ENCODE data around the gene IFITM10. TPM values are rescaled to one million over a fixed set of nuclear protein-coding genes. Genes with fewer than 3 reads are reported as not detected.

The IFITM10 gene
- polyA plus RNA-seq, 4 donors: 0.32 to 0.54 (median 0.43) TPM; not detected in 1

GRCh38 chr11:1746956-1747752 lies 3.2 kb downstream of the IFITM10 start:
- FAIRE-seq: no peak

GRCh38 chr11:1746511-1746931 lies 3.9 kb downstream of the IFITM10 start:
- Histone ChIP-seq H3K4me1 (ENCODE audit: control insufficient read depth in 3 of 3, insufficient read depth in 2 of 3, low read depth in 1 of 3, low read length in 2 of 3) (no peaks in the 10 kb centered on the region), H3K36me3 (ENCODE audit: control insufficient read depth in 3 of 3, insufficient read depth in 2 of 3, low read depth in 1 of 3, low read length in 3 of 3) (peaks cover 0 to 2% (median 0%) of the 10 kb centered on the region in 3 donors), H3K27me3 (ENCODE audit: control insufficient read depth in 3 of 3, insufficient read depth in 3 of 3, low read length in 3 of 3) (peaks cover 0 to 51% (median 9%) of the 10 kb centered on the region in 3 donors), H3K27ac (ENCODE audit: low read depth in 1 of 3, low read length in 2 of 3) (no peak overlapping the region), H3K9me3 (ENCODE audit: control insufficient read depth in 2 of 2, insufficient read depth in 1 of 2, low read depth in 1 of 2, low read length in 1 of 2) (no peaks in the 10 kb centered on the region), H3K4me3 (ENCODE audit: low read depth in 1 of 3, low read length in 3 of 3) (no peak overlapping the region)
- FAIRE-seq: no peak
- no peak for DNase-seq
- 83 to 91% (median 91%) methylated on average over 22 of the region's 22 CpGs for whole genome bisulfite sequencing, 3 donors

More at GRCh38 chr11:1746956-1747752, 3.2 kb downstream of the IFITM10 start:
- H3K27ac ChIP-seq (ENCODE audit: low read depth in 1 of 3, low read length in 2 of 3): no peak overlapping the region
- H3K9me3 ChIP-seq (ENCODE audit: control insufficient read depth in 2 of 2, insufficient read depth in 1 of 2, low read depth in 1 of 2, low read length in 1 of 2): no peaks in the 10 kb centered on the region
- no peaks in the 10 kb centered on the region for H3K4me1 ChIP-seq (ENCODE audit: control insufficient read depth in 3 of 3, insufficient read depth in 2 of 3, low read depth in 1 of 3, low read length in 2 of 3)
- peaks cover 0 to 48% (median 9%) of the 10 kb centered on the region in 3 donors for H3K27me3 ChIP-seq (ENCODE audit: control insufficient read depth in 3 of 3, insufficient read depth in 3 of 3, low read length in 3 of 3)
- peaks cover 0 to 7% (median 0%) of the 10 kb centered on the region in 3 donors for H3K36me3 ChIP-seq (ENCODE audit: control insufficient read depth in 3 of 3, insufficient read depth in 2 of 3, low read depth in 1 of 3, low read length in 3 of 3)
- no peak for DNase-seq
- H3K4me3 ChIP-seq (ENCODE audit: low read depth in 1 of 3, low read length in 3 of 3): no peak overlapping the region
- 85 to 93% (median 91%) methylated on average over 19 to 21 of the region's 21 CpGs for WGBS, 3 donors

GRCh38 chr11:1745701-1746320 lies 4.6 kb downstream of the IFITM10 start:
- Histone ChIP-seq H3K4me1 (ENCODE audit: control insufficient read depth in 3 of 3, insufficient read depth in 2 of 3, low read depth in 1 of 3, low read length in 2 of 3) (no peaks in the 10 kb centered on the region), H3K9me3 (ENCODE audit: control insufficient read depth in 2 of 2, insufficient read depth in 1 of 2, low read depth in 1 of 2, low read length in 1 of 2) (no peaks in the 10 kb centered on the region), H3K27ac (ENCODE audit: low read depth in 1 of 3, low read length in 2 of 3) (no peak overlapping the region), H3K36me3 (ENCODE audit: control insufficient read depth in 3 of 3, insufficient read depth in 2 of 3, low read depth in 1 of 3, low read length in 3 of 3) (no peaks in the 10 kb centered on the region), H3K27me3 (ENCODE audit: control insufficient read depth in 3 of 3, insufficient read depth in 3 of 3, low read length in 3 of 3) (peaks cover 0 to 55% (median 9%) of the 10 kb centered on the region in 3 donors), H3K4me3 (ENCODE audit: low read depth in 1 of 3, low read length in 3 of 3) (no peak overlapping the region)
- 92 to 94% (median 93%) methylated on average over 14 of the region's 14 CpGs for WGBS, 3 donors
- no peak for DNase-seq
- FAIRE-seq: no peak

- H3K9me3 ChIP-seq (ENCODE audit: control insufficient read depth in 2 of 2, insufficient read depth in 1 of 2, low read depth in 1 of 2, low read length in 1 of 2): no peaks in the 10 kb centered on the region
- FAIRE-seq (no peak), DNase-seq (no peak)
- no peaks in the 10 kb centered on the region for H3K36me3 ChIP-seq (ENCODE audit: control insufficient read depth in 3 of 3, insufficient read depth in 2 of 3, low read depth in 1 of 3, low read length in 3 of 3)
- 71 to 79% (median 78%) methylated on average over 16 to 18 of the region's 18 CpGs for WGBS, 3 donors
- no peaks in the 10 kb centered on the region for H3K4me1 ChIP-seq (ENCODE audit: control insufficient read depth in 3 of 3, insufficient read depth in 2 of 3, low read depth in 1 of 3, low read length in 2 of 3)
- peaks cover 0 to 48% (median 9%) of the 10 kb centered on the region in 3 donors for H3K27me3 ChIP-seq (ENCODE audit: control insufficient read depth in 3 of 3, insufficient read depth in 3 of 3, low read length in 3 of 3)
- no peak overlapping the region for H3K4me3 ChIP-seq (ENCODE audit: low read depth in 1 of 3, low read length in 3 of 3)
- no peak overlapping the region for H3K27ac ChIP-seq (ENCODE audit: low read depth in 1 of 3, low read length in 2 of 3)
Measured at GRCh38 chr11:1744891-1745700, 5.3 kb downstream of the IFITM10 start.

- Histone ChIP-seq H3K27me3 (ENCODE audit: control insufficient read depth in 3 of 3, insufficient read depth in 3 of 3, low read length in 3 of 3) (peaks cover 0 to 45% (median 8%) of the 10 kb centered on the region in 3 donors), H3K36me3 (ENCODE audit: control insufficient read depth in 3 of 3, insufficient read depth in 2 of 3, low read depth in 1 of 3, low read length in 3 of 3) (no peaks in the 10 kb centered on the region), H3K4me1 (ENCODE audit: control insufficient read depth in 3 of 3, insufficient read depth in 2 of 3, low read depth in 1 of 3, low read length in 2 of 3) (no peaks in the 10 kb centered on the region), H3K9me3 (ENCODE audit: control insufficient read depth in 2 of 2, insufficient read depth in 1 of 2, low read depth in 1 of 2, low read length in 1 of 2) (no peaks in the 10 kb centered on the region), H3K4me3 (ENCODE audit: low read depth in 1 of 3, low read length in 3 of 3) (no peak overlapping the region), H3K27ac (ENCODE audit: low read depth in 1 of 3, low read length in 2 of 3) (no peak overlapping the region)
- WGBS, 3 donors: 66 to 74% (median 69%) methylated on average over 23 of the region's 23 CpGs
- no peak for DNase-seq
- no peak for FAIRE-seq
Measured at GRCh38 chr11:1744137-1744886, 6.1 kb downstream of the IFITM10 start.

GRCh38 chr11:1743585-1744136 lies 6.7 kb downstream of the IFITM10 start:
- DNase-seq: no peak
- Histone ChIP-seq H3K36me3 (ENCODE audit: control insufficient read depth in 3 of 3, insufficient read depth in 2 of 3, low read depth in 1 of 3, low read length in 3 of 3) (no peaks in the 10 kb centered on the region), H3K4me3 (ENCODE audit: low read depth in 1 of 3, low read length in 3 of 3) (no peak overlapping the region), H3K4me1 (ENCODE audit: control insufficient read depth in 3 of 3, insufficient read depth in 2 of 3, low read depth in 1 of 3, low read length in 2 of 3) (no peaks in the 10 kb centered on the region), H3K9me3 (ENCODE audit: control insufficient read depth in 2 of 2, insufficient read depth in 1 of 2, low read depth in 1 of 2, low read length in 1 of 2) (no peaks in the 10 kb centered on the region), H3K27ac (ENCODE audit: low read depth in 1 of 3, low read length in 2 of 3) (no peak overlapping the region), H3K27me3 (ENCODE audit: control insufficient read depth in 3 of 3, insufficient read depth in 3 of 3, low read length in 3 of 3) (peaks cover 0 to 41% (median 3%) of the 10 kb centered on the region in 3 donors)
- FAIRE-seq: no peak
- 74 to 83% (median 75%) methylated on average over 10 of the region's 10 CpGs for whole genome bisulfite sequencing, 3 donors

GRCh38 chr11:1742869-1743584 lies 7.4 kb downstream of the IFITM10 start:
- Histone ChIP-seq H3K4me3 (ENCODE audit: low read depth in 1 of 3, low read length in 3 of 3) (no peak overlapping the region), H3K27me3 (ENCODE audit: control insufficient read depth in 3 of 3, insufficient read depth in 3 of 3, low read length in 3 of 3) (peaks cover 0 to 37% (median 0%) of the 10 kb centered on the region in 3 donors), H3K27ac (ENCODE audit: low read depth in 1 of 3, low read length in 2 of 3) (no peak overlapping the region), H3K36me3 (ENCODE audit: control insufficient read depth in 3 of 3, insufficient read depth in 2 of 3, low read depth in 1 of 3, low read length in 3 of 3) (no peaks in the 10 kb centered on the region), H3K4me1 (ENCODE audit: control insufficient read depth in 3 of 3, insufficient read depth in 2 of 3, low read depth in 1 of 3, low read length in 2 of 3) (no peaks in the 10 kb centered on the region), H3K9me3 (ENCODE audit: control insufficient read depth in 2 of 2, insufficient read depth in 1 of 2, low read depth in 1 of 2, low read length in 1 of 2) (no peaks in the 10 kb centered on the region)
- 86 to 90% (median 87%) methylated on average over 3 of the region's 3 CpGs for whole genome bisulfite sequencing, 3 donors
- FAIRE-seq (no peak), DNase-seq (no peak)
